ENCODE measurements around the gene TDP2. TPM values are rescaled to one million over a fixed set of nuclear protein-coding genes. Genes with fewer than 3 reads are reported as not detected.
"Not testable (repeated sequence)": the region's sequence is repeated elsewhere in the genome, so short reads cannot be mapped to it uniquely, and the experiment has no call there.

The TDP2 gene
- total RNA-seq, 1 donor from 2014 or later: 27.3 TPM

DNA sequence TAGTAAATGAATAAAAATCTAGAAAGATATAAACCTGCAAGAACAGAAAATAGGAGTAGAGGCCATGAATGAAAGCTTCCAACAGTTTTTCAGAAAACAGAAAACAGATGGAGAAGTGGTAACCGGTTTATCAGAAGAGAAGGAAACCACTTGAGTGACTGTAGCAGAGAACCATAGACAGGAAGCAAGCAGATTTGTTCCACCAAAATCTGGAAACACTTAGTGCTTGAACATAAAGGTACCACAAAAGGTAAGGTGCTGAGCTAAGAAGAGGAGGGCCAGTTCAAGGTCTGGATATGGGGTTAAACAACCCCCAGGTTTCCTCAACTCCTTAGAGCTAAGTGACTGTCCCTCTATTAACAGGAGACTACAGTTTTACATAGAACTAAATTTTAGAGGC is 11.5 kb downstream of the TDP2 start:
- FAIRE-seq (no peak), DNase-seq (ENCODE audit: low spot score in 2 of 2) (no peak)

GRCh38 chr6:24650365-24650764 is 16.3 kb downstream of the TDP2 start:
- FAIRE-seq: no peak
- DNase-seq (ENCODE audit: low spot score in 2 of 2): no peak

- no peak for FAIRE-seq
- no peak for DNase-seq (ENCODE audit: low spot score in 2 of 2)
These were observed 17.0 kb downstream of the TDP2 start for GRCh38 chr6:24649691-24650090.

DNA sequence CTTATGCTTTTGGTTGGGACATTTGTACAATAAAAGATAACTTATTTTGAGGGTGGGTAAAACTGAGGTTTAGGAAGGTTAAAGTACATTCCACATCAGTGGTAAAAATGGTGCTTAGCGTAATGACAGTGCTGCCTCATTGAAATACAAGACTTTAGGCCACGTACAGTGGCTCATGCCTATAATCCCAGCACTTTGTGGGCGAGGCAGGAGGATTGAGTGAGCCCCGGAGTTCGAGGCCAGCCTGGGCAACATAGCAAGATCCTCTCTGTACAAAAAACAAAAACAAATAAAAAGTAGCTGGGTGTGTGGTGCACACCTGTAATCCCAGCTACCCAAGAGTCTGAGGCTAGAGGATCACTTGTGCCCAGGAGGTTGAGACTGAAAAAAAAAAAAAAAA is 18.4 kb downstream of the TDP2 start:
- DNase-seq (ENCODE audit: low spot score in 2 of 2): no peak
- no peak for FAIRE-seq

DNA sequence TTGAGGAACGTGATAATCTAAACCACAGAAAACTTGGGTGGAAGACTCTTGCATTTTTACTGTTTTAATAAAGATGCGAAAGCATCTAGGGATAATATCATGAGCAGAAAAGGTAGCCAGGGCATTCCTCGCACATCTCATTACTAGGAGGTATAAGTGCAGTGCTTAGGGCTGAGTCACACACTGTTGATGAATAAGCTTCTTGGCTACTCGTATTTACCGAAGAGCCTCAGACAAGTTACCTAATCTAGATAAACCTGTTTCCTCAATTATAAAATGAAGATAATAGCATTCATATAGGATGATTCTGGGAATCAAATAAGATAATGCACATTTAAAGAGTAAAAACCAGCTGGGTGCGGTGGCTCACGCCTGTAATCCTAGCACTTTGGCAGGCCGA is 19.9 kb downstream of the TDP2 start:
- FAIRE-seq (no peak), DNase-seq (ENCODE audit: low spot score in 2 of 2) (no peak)

- no peak for DNase-seq (ENCODE audit: low spot score in 2 of 2)
- no peak for FAIRE-seq
These were observed 22.3 kb downstream of the TDP2 start for GRCh38 chr6:24644377-24644776.

- no peak for FAIRE-seq
- no peak for DNase-seq (ENCODE audit: low spot score in 2 of 2)
These were observed 22.8 kb downstream of the TDP2 start for GRCh38 chr6:24643920-24644319.

DNA sequence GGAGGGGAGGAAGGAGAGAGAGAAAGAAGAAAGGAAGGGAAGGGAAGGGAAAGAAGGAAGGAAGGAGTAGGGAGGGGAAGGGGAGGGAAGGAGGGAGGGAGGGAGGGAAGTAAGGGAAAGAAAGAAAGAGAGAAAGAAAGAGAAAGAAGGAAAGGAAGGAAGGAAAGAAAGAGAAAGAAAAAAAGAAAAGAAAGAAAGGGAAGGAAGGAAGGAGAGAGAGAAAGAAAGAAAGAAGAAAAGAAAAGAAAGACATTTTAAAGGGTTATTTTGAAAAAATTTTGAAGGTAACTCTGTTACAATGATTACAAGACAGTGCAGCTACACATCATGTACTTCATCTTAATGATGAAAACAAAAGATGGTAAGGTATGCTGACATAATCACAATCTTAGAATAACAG is 24.6 kb downstream of the TDP2 start:
- FAIRE-seq: no peak
- no peak for DNase-seq (ENCODE audit: low spot score in 2 of 2)

GRCh38 chr6:24640631-24641030 is 26.1 kb downstream of the TDP2 start:
- not testable (repeated sequence) for FAIRE-seq; DNase-seq (ENCODE audit: low spot score in 2 of 2)

DNA sequence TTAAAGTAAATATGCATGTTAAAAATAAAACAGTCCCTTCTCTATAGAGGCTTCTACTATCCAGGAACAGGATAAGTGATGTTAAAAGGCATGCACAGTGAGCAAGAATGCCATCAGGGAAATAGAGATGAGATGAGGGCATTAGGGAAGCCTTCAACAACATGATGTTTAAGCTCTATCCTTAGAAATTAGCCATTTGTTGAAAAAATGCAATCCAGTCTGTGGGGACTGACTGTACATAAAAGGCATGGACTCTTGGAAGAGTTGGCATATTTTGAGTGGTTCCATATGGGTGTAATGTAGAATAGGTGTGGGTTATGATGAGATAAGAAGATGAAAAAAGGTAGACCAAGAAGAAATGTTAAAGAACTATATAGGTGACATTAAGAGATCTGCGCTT is 26.5 kb downstream of the TDP2 start:
- DNase-seq (ENCODE audit: low spot score in 2 of 2): no peak
- FAIRE-seq: no peak

- no peak for DNase-seq (ENCODE audit: low spot score in 2 of 2)
- no peak for FAIRE-seq
These were observed 30.0 kb downstream of the TDP2 start for GRCh38 chr6:24636681-24637080.

- DNase-seq (ENCODE audit: low spot score in 2 of 2): no peak
- no peak for FAIRE-seq
These were observed 34.1 kb downstream of the TDP2 start for GRCh38 chr6:24632573-24632972.

- DNase-seq (ENCODE audit: low spot score in 2 of 2) (no peak), FAIRE-seq (no peak)
These were observed 35.0 kb downstream of the TDP2 start for GRCh38 chr6:24631671-24632070.

GRCh38 chr6:24630856-24631505 is 35.7 kb downstream of the TDP2 start:
- FAIRE-seq: no peak

DNA sequence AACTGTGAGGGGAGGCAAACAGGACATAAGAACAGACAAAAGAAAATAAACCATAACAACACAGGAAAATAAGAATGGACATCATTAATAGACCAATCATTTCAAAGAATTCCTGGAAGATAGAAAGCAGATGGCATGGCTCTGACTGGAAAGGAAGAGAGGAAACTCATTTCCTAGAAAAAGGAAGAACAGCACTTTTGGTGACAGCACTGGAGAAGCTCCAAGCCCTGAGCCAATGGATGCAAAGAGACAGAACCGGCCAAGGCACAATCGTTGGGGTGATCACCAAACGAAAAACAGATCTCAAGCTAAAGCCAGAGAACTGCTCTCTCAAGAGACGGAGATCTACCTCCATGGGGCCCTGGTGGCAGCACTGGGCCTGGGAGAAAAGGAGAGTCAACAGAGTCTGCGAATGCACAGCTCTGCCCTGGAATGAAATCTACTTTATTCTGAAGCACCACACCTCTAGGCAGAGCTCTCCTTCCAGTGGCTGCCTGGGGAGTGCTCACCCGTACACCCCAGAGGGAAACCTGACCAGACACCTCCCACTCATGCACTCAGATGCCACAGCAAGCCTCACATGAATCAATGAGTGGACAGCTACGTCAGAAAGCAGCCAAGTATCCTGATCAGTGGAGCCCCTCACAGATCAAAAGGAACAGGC is 44.9 kb downstream of the TDP2 start:
- DNase-seq (ENCODE audit: low spot score in 2 of 2) (no peak), FAIRE-seq (no peak)

More at GRCh38 chr6:24630856-24631505, 35.7 kb downstream of the TDP2 start:
- DNase-seq (ENCODE audit: low spot score in 2 of 2): no peak

DNA sequence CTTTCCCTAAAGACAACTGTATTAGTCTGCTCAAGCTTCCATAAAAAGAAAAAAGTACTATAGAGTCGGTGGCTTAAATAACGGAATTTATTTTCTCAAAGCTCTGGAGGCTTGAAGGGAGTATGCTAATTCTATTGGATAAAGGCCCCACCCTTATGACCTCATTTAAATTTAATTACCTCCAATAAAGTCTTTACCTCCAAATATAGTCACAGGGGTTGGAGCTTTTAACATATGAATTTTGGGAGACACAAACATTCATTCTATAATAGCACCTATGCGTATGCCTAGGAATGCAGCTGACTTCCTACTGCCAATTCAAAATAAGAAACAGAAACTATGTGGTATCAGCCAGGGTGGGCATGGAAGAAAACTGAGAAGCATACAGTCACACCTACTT is 46.1 kb downstream of the TDP2 start:
- DNase-seq (ENCODE audit: low spot score in 2 of 2) (no peak), FAIRE-seq (no peak)

DNA sequence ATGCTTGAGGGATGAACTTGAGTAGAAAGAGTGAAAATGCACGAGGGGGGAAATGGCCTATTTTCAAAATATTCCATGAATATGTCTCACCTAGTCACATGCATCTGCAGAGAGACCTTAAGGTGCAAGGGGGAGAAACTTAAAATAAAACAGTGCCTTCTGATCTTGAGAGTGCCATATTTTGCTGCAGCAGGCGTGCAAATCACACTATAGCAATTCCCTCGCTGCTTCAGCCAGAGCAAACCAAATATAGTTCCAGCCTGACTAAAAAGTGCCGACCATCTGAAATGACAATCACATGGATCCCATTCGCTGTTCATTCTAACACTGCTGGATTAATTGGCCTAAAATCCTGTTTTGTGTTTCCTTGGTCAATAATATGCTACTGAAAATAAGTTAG is 47.0 kb downstream of the TDP2 start:
- FAIRE-seq: no peak
- DNase-seq (ENCODE audit: low spot score in 2 of 2): no peak

DNA sequence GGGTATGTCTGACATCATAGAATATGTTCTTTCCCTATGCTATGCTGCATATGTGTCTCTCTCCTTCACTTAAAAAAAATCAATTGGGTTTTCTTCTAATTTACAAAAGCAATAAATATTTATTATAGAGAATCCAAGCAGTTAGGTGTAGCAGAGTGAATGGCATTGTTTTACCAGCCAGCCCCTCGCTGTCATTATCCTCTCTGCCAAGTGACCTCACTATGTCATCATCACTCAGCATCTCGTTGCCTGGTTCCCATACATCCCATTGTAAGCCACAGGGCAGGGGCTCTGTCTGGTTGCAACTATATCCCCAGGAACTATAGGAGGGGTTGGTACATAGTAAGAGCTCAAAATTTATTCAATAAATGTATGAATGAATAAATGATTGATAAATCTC is 52.1 kb downstream of the TDP2 start:
- no peak for FAIRE-seq
- no peak for DNase-seq (ENCODE audit: low spot score in 2 of 2)

GRCh38 chr6:24614043-24614420 is 52.7 kb downstream of the TDP2 start:
- FAIRE-seq (no peak), DNase-seq (ENCODE audit: low spot score in 2 of 2) (no peak)

- FAIRE-seq: no peak
- no peak for DNase-seq (ENCODE audit: low spot score in 2 of 2)
These were observed 53.2 kb downstream of the TDP2 start for GRCh38 chr6:24613361-24614042.

GRCh38 chr6:24610672-24611071 is 56.0 kb downstream of the TDP2 start:
- DNase-seq (ENCODE audit: low spot score in 2 of 2) (no peak), FAIRE-seq (no peak)

Data from frontal cortex (tissue), 4 donors.